DND-41 (cell line): Measurements from ENCODE around the gene LARP1B.

Experiments used
- EZH2 ChIP-seq: IDR thresholded peaks from 3 replicates; pipeline ENCODE4 v1.6.1; 2012; ENCODE audit warnings: borderline replicate concordance, low read depth, mild to moderate bottlenecking, moderate library complexity, low read length, inconsistent platforms; ENCODE audit not compliant: severe bottlenecking
- TF ChIP-seq, protein P1 (sequence below): IDR thresholded peaks from 2 replicates; pipeline ENCODE4 v1.5.1; 2012; ENCODE audit warnings: borderline replicate concordance, low read length, moderate library complexity, mild to moderate bottlenecking; ENCODE audit not compliant: poor library complexity, severe bottlenecking; ENCODE audit errors: extremely low read depth

DNA sequence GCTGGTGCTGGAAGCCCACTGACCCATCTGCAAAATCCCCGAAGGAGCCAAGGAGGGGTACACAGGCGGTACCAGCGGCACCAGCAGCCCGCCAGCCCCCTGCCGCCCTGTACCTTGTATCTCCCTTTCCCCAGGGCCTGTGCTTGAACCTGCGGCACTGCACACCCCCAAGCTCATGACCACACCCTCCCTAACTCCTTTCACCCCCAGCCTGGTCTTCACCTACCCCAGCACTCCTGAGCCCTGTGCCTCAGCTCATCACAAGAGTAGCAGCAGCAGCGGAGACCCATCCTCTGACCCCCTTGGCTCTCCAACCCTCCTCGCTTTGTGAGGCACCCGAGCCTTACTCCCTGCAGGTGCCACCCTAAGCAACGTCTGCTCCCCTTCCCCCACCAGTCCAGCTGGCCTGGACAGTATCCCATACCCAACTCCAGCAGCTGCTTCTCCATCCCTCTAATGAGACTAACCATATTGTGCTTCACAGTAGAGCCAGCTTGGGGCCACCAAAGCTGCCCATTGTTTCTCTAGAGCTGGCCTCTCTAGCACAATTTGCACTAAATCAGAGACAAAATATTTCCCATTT, 94.9 kb downstream of the LARP1B start:
- TF ChIP-seq, protein P1, sequence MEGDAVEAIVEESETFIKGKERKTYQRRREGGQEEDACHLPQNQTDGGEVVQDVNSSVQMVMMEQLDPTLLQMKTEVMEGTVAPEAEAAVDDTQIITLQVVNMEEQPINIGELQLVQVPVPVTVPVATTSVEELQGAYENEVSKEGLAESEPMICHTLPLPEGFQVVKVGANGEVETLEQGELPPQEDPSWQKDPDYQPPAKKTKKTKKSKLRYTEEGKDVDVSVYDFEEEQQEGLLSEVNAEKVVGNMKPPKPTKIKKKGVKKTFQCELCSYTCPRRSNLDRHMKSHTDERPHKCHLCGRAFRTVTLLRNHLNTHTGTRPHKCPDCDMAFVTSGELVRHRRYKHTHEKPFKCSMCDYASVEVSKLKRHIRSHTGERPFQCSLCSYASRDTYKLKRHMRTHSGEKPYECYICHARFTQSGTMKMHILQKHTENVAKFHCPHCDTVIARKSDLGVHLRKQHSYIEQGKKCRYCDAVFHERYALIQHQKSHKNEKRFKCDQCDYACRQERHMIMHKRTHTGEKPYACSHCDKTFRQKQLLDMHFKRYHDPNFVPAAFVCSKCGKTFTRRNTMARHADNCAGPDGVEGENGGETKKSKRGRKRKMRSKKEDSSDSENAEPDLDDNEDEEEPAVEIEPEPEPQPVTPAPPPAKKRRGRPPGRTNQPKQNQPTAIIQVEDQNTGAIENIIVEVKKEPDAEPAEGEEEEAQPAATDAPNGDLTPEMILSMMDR = no peak
- no peak for TF ChIP-seq EZH2
